Stimulated activated CD4-positive, alpha-beta T cell treated with anti-CD3 and anti-CD28 coated beads, Interleukin-15, amount 100 ng/mL, for 1 hour (primary cell): ENCODE data around the gene TEK.

Source experiments
- DNase-seq, 2 donors: peaks; one replicate each; pipeline ENCODE4 v3.0.0-alpha.2; 2020; ENCODE audit warnings: low read depth in 1 of 2, low spot score in 1 of 2

TEK gene

DNA sequence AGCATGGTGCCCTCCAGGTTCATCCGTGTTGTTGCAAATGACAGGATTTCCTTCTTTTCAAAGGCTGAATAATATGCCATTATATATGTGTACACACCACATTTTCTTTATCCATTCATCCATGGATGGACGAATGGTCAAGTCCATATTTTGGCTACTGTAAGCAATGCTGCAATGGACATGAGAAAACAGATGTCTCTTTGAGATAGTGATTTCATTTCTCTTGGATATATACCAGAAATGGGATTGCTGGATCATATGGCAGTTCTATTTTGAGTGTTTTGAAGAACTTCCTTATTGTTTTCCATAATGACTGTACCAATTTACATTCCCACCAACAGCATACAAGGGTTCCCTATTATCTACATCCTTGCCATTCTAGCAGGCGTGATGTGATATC lies 67.9 kb downstream of the TEK start:
- DNase-seq = no peak

DNA sequence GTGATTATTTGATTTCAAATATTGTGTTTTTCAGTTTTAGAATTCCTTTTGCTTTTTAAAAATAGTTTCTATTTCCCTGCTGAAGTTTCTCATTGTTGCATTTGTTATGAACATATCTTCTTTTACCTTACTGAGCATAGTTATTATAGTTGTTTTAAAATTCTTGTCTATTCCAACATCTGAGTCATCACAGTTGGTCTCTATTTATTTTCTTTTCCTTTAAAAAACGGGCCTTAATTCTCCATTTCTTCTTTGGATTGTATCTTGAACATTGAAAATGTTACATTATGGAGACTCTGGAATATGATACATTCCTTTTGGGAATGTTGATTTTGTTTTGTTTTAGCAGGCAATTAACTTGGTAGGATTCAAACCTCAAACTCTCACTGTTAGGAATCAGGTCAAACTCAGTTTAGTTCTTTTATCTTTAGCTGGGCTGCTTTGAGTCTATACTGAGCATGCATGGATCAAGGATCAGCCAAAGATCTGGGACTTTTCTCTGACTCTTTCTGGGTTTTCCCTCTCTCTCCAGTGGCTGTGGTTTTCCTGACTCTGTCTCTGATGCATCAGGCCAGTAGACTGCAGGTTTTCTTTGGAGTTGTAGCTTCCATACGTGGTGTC lies 70.3 kb downstream of the TEK start:
- DNase-seq = no peak

DNA sequence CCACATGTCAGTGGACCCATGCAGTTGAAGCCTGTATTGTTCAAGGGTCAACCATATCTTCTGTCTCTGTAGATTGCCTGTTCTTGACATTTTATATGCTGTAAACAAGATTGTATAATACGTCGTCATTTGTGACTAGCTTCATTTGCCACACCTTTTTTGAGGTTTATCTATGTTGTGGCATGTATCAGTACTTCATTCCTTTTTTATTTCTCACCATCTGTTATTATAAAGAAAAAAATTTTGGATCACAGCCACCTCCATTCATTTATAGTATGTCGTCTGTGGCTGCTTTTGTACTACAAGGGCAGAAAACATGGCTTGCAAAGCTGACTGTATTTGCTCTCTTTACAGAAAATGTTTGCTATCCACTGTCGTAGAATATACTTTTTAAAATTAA lies 72.4 kb downstream of the TEK start:
- DNase-seq = no peak

GRCh38 chr9:27182421-27182820 lies 73.4 kb downstream of the TEK start:
- no peak for DNase-seq

- no peak for DNase-seq
Observed at GRCh38 chr9:27183131-27183530, 74.1 kb downstream of the TEK start.

- no peak for DNase-seq
Observed at GRCh38 chr9:27183701-27184100, 74.7 kb downstream of the TEK start.

GRCh38 chr9:27184556-27185351 lies 75.7 kb downstream of the TEK start:
- DNase-seq = no peak

DNA sequence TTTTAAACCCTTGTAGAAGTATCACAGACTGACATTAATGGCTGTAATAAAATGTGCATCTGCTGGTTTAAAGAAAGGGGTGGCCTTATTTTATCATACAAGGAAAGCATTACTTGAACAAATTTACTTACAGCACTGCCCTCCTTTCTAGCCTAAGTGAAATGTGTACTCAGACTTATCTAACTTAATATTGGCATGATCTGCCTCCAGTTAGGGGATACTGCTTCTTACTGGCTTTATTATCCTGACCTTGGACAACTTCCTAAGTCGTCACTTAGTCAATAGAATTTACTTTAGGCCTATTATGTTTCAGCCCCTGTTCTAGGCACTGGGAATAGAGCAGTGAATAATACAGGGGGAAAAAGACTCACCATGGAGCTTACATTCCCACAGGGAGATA lies 79.4 kb downstream of the TEK start:
- DNase-seq = no peak

GRCh38 chr9:27189426-27189825 lies 80.4 kb downstream of the TEK start:
- no peak for DNase-seq

GRCh38 chr9:27192291-27192960 lies 83.4 kb downstream of the TEK start:
- no peak for DNase-seq

DNA sequence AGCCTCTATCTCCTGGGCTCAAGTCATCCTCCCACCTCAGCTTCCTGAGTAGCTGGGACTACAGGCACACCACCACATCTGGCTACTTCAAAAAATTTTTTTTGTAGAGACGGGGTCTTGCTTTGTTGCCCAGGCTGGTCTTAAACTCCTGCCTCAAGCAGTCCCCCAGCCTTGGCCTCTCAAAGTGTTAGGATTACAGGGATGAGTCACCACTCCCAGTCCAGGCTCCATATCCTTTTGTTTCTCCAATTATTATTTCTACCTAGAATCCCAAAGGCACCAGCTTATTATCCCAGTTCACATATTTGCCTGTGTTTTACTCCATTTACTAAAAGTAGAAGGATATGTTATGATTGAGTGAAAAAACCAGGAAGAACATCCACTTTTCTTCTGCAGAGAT lies 84.9 kb downstream of the TEK start:
- DNase-seq = no peak

DNA sequence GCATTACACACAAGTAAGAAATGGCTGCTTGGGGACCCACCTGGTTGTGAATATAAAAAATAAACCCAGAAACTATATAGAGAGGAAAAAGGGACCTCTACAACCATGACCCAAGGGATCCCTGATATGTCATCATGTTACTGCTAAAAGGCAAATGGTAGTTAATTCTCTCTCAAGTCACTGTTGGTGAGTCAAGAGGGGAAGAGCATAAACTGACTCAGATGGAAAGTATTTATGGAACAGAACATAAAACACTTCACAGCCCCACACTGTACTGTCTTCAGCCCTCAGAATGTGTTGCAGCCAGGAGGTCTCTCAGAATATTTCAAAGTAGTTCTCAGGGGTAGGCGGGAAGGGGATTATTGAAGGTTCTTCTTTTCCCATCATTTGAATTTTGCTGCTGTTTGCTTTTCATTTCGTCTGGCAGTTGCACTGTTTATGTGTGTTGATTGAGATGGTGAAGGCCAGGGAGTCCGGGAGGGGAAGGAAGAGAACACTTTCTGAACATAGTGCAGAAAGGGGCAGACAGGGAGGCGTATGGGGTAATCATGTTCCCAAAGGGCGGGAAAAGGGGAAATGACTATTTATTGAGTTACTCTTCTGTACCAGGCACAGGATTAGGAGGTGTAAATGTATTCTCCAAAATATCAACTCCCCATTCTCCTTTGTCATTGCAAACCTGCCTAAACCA lies 85.5 kb downstream of the TEK start:
- no peak for DNase-seq

GRCh38 chr9:27195191-27195590 lies 86.2 kb downstream of the TEK start:
- no peak for DNase-seq

DNA sequence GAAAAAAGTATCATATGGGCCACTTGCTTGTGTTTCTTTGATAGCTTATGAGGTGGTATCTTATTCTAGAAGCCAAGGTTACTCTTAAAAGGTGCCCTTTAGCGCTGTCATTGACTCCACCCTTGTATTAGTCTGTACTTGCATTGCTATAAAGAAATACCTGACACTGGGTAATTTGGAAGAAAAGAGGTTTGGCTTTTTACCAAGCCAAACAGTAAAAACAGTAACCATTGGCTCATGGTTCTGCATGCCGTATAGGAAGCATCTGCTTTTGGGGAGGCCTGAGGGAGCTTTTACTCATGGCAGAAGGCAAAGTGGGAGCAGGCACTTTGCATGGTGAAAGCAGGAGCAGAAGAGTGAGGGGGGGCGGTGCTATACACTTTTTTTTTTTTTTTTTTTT lies 87.4 kb downstream of the TEK start:
- no peak for DNase-seq

DNA sequence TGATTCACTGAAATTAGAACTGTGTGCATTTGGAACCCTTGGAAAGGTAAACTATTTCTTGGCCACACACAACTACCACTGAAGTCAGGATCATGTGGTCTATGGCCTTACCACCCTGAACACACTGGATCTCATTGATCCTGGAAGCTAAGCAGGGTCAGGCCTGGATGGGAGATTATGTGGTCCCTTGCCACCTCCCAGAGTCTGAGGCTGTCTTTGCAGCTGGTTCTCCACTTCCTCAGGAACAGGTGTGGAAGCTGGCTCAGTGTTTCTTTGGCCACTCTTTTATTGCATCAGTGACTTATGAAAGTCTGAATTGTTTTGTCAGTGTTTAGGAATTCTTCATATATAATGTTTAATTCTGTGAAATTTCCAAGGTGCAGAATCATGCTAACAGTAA lies 89.2 kb downstream of the TEK start:
- DNase-seq = no peak

DNA sequence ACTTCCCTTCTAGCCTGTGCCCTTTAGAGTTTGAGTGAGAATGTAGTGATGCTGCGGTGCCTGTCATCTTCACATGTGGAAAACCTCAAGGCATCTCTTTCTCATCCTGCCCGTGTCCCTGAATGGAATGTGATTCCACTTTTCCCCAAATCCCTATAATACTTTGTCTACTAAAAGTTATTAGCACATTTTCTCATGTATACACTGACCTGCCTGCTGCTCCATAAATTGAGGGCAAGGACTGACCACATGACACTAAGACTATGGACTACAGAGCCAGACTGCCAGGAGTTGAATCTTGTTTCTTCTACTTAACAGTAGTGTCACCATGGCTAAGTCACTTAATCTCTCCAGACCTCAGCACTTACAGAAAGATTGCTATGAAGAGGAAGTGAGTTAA lies 93.0 kb downstream of the TEK start:
- no peak for DNase-seq

GRCh38 chr9:27203783-27204182 lies 94.8 kb downstream of the TEK start:
- DNase-seq = no peak

DNA sequence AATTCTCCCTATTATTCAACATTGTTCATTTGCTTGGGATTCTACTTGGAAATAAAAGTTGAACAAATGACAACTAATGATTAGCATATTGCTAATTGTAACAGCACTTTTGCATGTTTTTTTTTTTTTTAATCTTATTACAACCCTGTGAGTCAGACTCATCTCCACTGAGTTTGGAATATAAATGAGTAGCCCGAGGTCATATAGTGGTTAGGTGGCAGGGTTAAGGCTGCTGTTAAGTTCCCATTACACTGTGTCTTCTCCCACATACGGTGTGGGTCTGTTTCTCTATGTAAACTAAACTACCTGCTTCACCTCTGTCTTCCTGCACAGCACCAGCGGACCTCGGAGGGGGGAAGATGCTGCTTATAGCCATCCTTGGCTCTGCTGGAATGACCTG lies 95.6 kb downstream of the TEK start:
- DNase-seq = no peak

DNA sequence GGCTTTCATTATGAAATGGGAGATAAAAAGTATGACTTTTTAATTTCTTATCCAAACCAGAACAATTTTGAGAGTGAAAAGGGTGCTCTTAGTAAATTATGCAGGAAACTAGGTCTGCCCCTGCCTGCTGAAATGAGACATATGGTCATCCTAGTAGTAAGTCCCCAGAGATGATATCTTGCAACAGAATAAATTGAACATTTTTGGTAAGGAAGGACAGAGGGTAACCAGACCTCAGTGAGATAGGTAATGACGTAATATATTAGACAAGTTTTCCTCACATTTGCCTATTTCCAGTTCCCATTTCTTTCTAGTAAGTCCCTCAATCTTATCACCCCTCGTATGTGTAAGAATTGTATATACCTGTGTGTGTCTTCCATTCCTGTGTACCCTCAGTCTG lies 96.2 kb downstream of the TEK start:
- no peak for DNase-seq

GRCh38 chr9:27206041-27206440 lies 97.0 kb downstream of the TEK start:
- no peak for DNase-seq

DNA sequence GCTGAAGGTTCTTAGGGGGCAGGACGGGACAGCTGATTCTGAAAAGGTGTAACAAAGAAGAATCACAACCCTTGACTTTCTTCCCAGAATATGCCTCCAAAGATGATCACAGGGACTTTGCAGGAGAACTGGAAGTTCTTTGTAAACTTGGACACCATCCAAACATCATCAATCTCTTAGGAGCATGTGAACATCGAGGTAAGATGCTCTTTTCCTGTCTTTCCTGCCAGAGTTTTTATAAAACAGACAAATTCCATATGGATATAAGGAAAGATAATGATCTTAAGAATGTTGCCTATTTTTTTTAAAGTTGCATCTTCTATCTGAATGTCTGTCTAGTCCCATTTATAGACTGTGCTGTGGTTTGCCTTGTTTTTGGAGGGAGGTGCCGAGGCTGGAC lies 100.0 kb downstream of the TEK start:
- no peak for DNase-seq

DNA sequence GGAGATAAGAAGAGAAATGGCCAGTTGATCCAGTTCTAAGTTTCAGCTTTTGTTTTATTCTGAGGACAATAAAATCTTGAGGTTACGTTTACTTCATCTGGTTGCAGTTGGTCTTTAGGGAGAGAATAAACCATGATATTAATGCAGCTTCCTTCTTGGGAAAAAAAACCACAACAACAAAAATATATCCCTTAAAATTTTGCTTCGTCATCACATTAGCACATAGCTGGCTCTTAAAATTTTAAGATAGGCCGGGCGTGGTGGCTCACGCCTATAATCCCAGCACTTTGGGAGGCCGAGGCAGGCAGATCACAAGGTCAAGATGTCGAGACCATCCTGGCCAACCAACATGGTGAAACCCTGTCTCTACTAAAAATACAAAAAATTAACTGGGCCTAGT lies 101.6 kb downstream of the TEK start:
- no peak for DNase-seq
